ENCODE results near the gene DOCK1.

The DOCK1 gene

DNA sequence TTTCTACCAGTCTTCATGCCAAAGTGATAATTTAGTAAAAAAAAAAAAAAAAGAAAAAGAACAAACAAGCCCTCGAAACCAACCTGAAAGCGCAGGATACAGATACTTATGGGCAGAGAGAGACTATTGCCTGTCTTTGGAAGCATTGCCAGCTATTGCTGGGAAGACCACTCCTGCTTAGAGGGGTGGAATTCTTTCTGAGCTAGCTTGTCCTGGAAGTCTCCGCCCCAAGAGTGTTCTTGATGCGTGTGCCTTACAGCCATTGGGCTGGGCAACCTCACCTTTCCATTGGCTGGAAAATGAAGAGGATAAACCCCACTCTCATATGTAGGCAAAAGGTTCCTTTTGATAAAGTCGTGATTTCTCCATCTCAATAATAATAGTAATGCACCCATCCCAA lies 311.0 kb downstream of the DOCK1 start:
- no peak overlapping the region for H3K4me3 ChIP-seq (ENCODE audit: low read depth in 1 of 2, low read length in 1 of 2)
- TF ChIP-seq, protein P1, sequence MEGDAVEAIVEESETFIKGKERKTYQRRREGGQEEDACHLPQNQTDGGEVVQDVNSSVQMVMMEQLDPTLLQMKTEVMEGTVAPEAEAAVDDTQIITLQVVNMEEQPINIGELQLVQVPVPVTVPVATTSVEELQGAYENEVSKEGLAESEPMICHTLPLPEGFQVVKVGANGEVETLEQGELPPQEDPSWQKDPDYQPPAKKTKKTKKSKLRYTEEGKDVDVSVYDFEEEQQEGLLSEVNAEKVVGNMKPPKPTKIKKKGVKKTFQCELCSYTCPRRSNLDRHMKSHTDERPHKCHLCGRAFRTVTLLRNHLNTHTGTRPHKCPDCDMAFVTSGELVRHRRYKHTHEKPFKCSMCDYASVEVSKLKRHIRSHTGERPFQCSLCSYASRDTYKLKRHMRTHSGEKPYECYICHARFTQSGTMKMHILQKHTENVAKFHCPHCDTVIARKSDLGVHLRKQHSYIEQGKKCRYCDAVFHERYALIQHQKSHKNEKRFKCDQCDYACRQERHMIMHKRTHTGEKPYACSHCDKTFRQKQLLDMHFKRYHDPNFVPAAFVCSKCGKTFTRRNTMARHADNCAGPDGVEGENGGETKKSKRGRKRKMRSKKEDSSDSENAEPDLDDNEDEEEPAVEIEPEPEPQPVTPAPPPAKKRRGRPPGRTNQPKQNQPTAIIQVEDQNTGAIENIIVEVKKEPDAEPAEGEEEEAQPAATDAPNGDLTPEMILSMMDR (IDR thresholded peaks at IDR 0.05) = no peak
- no peaks in the 10 kb centered on the region for H3K9me3 ChIP-seq

DNA sequence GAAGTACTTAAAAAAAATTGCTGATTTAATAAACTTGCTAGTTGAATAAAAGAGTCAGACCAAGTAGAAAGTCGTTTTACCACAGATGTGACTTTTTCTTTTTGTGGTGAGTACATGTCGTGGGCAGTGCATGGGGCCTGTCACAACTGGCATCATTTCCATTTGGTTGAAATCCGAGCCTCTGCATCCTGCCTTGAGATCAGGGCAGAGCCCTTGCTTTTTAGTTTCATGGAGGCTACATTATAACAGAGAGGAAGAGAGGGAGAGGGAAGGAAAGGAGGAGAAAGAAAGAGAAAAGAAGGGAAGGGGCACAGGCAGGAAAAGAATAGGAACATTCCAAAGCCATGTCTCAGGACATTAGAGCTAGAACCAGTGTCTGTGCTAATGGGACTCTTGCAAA lies 311.6 kb downstream of the DOCK1 start:
- H3K27ac ChIP-seq = no peak overlapping the region
- TF ChIP-seq, protein P1 (IDR thresholded peaks at IDR 0.05) = no peak
- H3K9me3 ChIP-seq = no peaks in the 10 kb centered on the region
- no peak overlapping the region for H3K4me3 ChIP-seq (ENCODE audit: low read depth in 1 of 2, low read length in 1 of 2)
- H3K27me3 ChIP-seq = no peaks in the 10 kb centered on the region
- no peaks in the 10 kb centered on the region for H3K36me3 ChIP-seq
- no peaks in the 10 kb centered on the region for H3K4me1 ChIP-seq (ENCODE audit: control insufficient read depth in 1 of 2, insufficient read depth in 1 of 2, low read depth in 1 of 2, low read length in 1 of 2)

More for the DNA sequence above, 311.0 kb downstream of the DOCK1 start:
- no peaks in the 10 kb centered on the region for H3K4me1 ChIP-seq (ENCODE audit: control insufficient read depth in 1 of 2, insufficient read depth in 1 of 2, low read depth in 1 of 2, low read length in 1 of 2)
- H3K27me3 ChIP-seq = no peaks in the 10 kb centered on the region
- no peaks in the 10 kb centered on the region for H3K36me3 ChIP-seq
- H3K27ac ChIP-seq = no peak overlapping the region

DNA sequence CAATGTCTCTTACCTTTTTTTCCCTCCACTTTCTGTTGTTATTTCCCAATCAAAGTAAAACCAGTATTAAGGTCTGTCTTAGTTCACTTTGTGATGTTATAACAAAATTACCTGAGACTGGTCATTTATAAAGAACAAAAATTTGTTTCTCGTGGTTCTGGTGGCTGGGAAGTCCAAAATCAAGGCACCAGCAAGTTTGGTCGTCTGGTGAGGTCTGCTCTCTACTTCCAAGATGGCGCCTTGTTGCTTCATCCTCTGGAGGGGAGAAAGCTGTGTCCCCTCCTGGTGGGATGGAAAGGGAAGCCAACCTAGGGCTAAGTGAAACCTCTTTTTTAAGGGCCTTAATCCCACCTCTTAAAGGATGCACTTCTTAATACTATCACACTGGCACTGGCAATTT lies 313.4 kb downstream of the DOCK1 start:
- Histone ChIP-seq H3K9me3 (no peaks in the 10 kb centered on the region), H3K4me3 (ENCODE audit: low read depth in 1 of 2, low read length in 1 of 2) (no peak overlapping the region), H3K27me3 (no peaks in the 10 kb centered on the region), H3K4me1 (ENCODE audit: control insufficient read depth in 1 of 2, insufficient read depth in 1 of 2, low read depth in 1 of 2, low read length in 1 of 2) (no peaks in the 10 kb centered on the region), H3K36me3 (no peaks in the 10 kb centered on the region), H3K27ac (no peak overlapping the region)
- TF ChIP-seq, protein P1 (IDR thresholded peaks at IDR 0.05) = no peak

DNA sequence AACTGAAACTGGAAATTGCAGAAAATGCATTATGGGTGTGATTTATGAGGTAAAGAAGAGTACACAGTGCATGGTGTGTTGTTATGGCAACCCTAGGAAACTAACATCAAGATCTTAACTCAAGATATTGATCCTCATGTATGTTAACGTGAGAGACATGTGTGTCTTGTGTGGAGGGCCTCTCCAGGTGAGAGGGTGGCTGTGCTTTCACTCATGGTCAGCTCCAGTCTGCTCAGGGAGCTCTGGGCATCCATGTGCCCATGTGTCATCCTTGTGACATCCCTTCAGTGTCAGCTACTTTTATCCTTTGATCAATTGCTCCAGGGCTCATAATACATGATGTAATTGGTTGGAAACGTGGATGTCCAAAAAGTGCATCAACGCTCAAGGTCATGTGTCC lies 316.1 kb downstream of the DOCK1 start:
- Histone ChIP-seq H3K4me1 (ENCODE audit: control insufficient read depth in 1 of 2, insufficient read depth in 1 of 2, low read depth in 1 of 2, low read length in 1 of 2) (no peaks in the 10 kb centered on the region), H3K4me3 (ENCODE audit: low read depth in 1 of 2, low read length in 1 of 2) (no peak overlapping the region), H3K9me3 (no peaks in the 10 kb centered on the region), H3K36me3 (no peaks in the 10 kb centered on the region), H3K27ac (no peak overlapping the region), H3K27me3 (no peaks in the 10 kb centered on the region)
- TF ChIP-seq, protein P1 (IDR thresholded peaks at IDR 0.05) = no peak

DNA sequence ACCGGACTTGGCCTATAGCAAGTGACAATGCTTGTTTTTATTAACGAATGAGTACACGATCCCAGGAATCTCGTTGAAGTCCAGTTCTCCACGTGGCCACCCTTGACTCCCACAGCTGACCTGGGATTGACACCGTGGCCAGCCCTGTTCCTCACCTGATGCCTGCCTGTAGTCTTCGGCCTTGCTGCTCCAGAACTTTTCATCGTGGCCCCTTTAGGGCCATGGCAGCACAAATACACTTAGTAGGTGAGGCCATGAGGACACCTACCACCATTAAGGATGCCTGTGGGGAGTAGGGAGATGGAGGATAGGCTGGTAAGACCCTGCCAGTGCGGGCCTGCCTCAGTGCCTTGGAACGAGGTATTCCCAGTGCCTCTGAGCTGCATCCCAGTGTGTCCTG lies 321.8 kb downstream of the DOCK1 start:
- Histone ChIP-seq H3K4me1 (ENCODE audit: control insufficient read depth in 1 of 2, insufficient read depth in 1 of 2, low read depth in 1 of 2, low read length in 1 of 2) (no peaks in the 10 kb centered on the region), H3K27ac (no peak overlapping the region)
- TF ChIP-seq, protein P1 (IDR thresholded peaks at IDR 0.05) = no peak

DNA sequence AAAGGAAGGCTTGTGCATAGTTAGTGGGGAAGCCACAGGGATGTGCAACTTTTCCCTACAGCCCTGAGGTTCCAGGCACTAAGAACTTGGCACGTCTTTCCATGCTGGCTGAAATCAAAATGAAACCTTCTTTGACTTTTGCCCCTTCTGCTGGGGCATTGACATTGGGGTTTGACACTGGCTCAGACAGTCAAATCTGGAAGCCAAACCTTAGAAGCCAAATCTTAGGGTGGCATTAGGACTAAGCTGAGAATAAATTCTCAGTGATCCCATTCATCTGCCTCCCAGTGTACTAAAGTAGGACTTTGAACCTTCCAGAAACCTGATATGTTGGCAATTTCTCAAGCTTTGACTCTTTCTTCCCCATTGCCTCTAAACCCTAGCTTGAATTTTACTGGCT lies 322.4 kb downstream of the DOCK1 start:
- Histone ChIP-seq H3K4me3 (ENCODE audit: low read depth in 1 of 2, low read length in 1 of 2) (no peak overlapping the region), H3K27me3 (no peaks in the 10 kb centered on the region), H3K4me1 (ENCODE audit: control insufficient read depth in 1 of 2, insufficient read depth in 1 of 2, low read depth in 1 of 2, low read length in 1 of 2) (no peaks in the 10 kb centered on the region), H3K36me3 (no peaks in the 10 kb centered on the region), H3K9me3 (no peaks in the 10 kb centered on the region), H3K27ac (no peak overlapping the region)
- TF ChIP-seq, protein P1 (IDR thresholded peaks at IDR 0.05) = no peak

More for the DNA sequence above, 321.8 kb downstream of the DOCK1 start:
- Histone ChIP-seq H3K9me3 (no peaks in the 10 kb centered on the region), H3K4me3 (ENCODE audit: low read depth in 1 of 2, low read length in 1 of 2) (no peak overlapping the region), H3K27me3 (no peaks in the 10 kb centered on the region), H3K36me3 (no peaks in the 10 kb centered on the region)
